HK-2 (cell line): ENCODE data around the gene APOE.
"Not testable (repeated sequence)": the region's sequence is repeated elsewhere in the genome, so short reads cannot be mapped to it uniquely, and the experiment has no call there.

Source experiments
- DNase-seq: peaks from one replicate; pipeline ENCODE4 v3.0.0-alpha.2; 2018; ENCODE audit not compliant: unreplicated experiment

The APOE gene

DNA sequence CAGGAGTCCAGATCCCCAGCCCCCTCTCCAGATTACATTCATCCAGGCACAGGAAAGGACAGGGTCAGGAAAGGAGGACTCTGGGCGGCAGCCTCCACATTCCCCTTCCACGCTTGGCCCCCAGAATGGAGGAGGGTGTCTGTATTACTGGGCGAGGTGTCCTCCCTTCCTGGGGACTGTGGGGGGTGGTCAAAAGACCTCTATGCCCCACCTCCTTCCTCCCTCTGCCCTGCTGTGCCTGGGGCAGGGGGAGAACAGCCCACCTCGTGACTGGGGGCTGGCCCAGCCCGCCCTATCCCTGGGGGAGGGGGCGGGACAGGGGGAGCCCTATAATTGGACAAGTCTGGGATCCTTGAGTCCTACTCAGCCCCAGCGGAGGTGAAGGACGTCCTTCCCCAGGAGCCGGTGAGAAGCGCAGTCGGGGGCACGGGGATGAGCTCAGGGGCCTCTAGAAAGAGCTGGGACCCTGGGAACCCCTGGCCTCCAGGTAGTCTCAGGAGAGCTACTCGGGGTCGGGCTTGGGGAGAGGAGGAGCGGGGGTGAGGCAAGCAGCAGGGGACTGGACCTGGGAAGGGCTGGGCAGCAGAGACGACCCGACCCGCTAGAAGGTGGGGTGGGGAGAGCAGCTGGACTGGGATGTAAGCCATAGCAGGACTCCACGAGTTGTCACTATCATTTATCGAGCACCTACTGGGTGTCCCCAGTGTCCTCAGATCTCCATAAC is at the start of gene APOE:
Gene APOE, plus strand, starts transcription at position 360 of the 724 bp plus-strand sequence. CDS start 829 bp downstream, outside the sequence.
- DNase-seq: no peak

DNA sequence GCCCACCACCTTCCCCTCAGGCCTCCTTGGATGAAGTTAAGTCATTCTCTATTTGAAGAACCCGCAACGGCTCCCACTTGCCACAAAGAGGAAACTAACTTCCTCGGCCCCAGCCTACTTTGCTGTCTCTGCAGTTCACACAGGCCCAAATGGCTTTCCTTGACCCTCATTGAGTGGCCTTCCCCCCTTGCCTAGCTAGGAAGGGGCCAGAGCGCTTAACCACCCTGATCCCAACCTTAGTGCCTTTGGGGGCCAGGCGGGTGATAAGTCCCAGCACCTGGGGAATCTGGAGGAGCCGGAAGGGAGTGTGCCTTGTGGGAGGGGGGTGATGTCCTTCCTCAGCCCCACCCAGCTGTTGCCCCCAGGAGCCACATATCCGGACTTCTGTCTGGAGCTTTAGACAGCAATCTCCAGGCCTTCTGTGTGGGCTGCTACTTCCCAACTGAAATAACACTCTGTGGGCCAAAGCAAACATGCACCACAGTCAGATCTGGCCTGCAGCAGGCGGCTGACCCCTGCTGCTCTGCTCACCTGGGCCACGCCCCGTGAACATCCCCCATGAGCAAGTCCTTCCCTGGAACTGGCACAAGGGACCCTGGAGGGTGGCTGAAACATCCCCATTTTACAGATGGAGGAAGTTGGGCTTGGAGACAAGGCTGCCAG is 49.0 kb upstream of the APOE start:
- DNase-seq: no peak

DNA sequence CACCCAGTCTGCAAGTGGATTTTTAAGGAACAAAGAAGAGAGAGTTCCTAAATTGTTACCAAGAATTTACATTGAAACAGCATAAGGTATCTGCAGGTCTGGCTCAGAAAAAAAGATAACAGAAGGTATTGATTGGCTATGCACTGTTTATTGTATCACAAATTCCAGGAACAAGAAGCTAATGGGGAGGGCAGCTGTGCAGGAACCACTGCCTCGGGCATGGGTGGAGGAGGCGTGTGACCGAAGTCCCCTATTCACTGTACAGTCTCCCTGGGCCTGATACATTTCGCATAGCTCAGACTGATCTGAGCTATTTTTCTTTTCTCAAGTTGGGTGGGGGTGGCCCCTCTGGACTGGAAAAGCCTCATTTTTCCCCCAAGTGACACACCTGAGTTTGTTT is 47.8 kb upstream of the APOE start:
- no peak for DNase-seq

DNA sequence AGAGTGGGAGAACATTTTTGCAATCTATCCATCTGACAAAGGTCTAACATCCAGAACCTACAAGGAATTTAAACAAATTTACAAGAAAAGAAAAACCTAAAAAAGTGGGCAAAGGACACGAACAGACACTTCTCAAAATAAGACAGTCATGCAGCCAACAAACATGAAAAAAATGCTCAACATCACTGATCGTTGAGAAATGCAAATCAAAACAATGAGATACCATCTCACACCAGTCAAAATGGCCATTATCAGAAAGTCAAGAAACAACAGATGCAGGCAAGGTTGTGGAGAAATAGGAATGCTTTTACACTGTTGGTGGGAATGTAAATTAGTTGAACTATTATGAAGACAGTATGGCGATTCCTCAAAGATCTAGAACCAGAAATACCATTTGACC is 44.0 kb upstream of the APOE start:
- DNase-seq: not testable (repeated sequence)

DNA sequence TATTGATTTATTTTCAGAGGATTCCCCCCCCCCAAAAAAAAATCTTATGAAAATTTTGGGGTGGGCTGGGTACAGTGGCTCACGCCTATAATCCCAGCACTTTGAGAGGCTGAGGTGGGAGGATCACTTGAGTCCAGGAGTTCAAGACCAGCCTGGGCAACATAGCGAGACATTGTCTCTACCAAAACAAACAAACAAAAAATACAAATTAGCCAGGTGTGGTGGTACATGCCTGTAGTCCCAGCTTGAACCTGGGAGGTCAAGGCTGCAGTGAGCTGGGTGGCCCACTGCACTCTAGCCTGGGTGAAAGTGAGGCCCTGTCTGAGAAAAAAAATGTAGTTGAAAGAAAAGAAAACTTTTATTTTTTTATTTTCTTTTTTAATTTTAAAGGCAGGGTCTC is 41.6 kb upstream of the APOE start:
- DNase-seq: no peak

DNA sequence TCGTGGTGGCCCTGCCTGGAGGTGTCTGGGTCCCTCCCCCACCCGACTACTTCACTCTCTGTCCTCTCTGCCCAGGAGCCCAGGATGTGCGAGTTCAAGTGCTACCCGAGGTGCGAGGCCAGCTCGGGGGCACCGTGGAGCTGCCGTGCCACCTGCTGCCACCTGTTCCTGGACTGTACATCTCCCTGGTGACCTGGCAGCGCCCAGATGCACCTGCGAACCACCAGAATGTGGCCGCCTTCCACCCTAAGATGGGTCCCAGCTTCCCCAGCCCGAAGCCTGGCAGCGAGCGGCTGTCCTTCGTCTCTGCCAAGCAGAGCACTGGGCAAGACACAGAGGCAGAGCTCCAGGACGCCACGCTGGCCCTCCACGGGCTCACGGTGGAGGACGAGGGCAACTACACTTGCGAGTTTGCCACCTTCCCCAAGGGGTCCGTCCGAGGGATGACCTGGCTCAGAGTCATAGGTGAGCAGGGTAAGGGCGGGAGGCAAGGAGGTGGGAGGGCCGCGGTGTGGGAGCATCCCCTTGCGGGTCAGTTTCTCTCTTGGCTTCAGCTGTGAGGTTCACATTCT is 40.3 kb upstream of the APOE start:
- DNase-seq: no peak

DNA sequence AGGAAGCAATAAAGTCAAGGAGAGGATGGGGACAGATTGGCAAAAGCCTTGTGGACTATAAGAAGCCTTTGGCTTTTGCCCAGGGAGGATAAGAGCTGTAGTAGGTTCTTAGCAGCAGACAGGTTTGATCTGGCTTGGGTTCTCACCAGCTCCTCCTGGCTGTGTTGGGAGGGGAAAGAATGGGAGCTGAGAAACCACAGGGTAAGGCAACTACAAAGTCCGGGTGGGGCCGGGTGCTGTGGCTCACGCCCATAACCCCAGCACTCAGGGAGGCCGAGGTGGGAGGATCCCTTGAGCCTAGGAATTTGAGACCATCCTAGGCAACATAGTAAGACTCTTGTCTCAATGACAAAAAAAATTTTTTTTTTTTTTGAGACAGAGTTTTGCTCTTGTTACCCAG is 38.9 kb upstream of the APOE start:
- DNase-seq: no peak

DNA sequence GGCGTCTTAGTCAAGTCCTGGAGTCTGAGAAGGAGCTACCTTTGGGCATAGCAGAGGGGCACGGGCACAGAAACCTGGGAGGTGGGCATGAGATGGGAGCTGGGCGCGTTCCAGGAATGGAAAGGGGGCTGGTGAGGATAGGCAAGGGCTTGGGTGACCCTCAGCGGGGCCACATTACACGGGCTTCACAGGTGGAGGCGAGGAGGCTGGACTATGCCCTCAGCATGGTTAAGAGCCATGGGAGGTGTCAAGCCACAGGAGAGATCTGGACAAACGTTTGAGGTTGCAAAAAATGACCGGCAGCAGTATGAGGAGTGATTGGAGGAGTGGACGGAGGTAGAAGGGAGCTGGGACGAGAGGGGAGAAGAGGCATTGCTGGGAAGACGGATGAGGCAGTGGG is 38.0 kb upstream of the APOE start:
- DNase-seq: no peak

DNA sequence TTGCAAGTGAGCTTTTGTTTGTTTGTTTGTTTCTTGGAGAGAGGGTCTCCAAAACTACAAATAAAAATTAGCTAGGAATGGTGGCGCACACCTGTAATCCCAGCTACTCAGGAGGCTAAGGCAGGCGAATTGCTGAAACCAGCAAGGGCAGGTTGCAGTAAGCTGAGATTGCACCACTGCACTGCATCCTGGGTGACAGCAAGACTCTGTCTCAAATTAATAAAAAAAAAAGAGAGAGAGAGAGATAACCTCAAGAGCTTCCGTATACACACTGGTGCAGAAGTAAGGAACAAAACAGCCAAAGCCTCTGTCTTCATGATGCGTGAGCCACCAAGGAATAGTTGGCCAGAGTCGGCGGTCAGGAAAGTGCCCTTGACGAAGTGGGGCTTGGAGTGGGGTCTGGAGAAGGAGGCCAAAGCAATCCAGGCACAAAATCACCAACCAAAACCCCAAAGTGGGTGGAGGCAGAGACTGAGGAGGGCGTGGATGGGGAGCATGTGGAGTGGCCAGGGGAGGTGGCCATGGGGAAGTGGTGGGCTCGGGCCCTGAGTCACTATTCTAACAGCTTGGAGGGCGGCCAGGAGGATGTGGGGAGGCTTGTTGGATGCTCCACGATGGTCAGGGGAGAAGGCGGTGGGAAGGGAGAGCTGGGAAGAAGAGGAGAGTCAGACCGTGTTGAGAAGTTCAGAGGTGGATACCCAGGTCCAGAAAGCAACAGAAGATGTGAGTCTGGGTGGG is 35.7 kb upstream of the APOE start:
- peak; percentile 22 for DNase-seq

DNA sequence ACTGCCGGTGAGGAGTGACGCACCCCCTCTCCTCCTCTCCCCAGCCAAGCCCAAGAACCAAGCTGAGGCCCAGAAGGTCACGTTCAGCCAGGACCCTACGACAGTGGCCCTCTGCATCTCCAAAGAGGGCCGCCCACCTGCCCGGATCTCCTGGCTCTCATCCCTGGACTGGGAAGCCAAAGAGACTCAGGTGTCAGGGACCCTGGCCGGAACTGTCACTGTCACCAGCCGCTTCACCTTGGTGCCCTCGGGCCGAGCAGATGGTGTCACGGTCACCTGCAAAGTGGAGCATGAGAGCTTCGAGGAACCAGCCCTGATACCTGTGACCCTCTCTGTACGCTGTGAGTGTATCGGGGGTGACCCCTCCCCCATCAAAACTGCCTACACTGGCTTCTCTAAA is 33.8 kb upstream of the APOE start:
- DNase-seq: no peak

DNA sequence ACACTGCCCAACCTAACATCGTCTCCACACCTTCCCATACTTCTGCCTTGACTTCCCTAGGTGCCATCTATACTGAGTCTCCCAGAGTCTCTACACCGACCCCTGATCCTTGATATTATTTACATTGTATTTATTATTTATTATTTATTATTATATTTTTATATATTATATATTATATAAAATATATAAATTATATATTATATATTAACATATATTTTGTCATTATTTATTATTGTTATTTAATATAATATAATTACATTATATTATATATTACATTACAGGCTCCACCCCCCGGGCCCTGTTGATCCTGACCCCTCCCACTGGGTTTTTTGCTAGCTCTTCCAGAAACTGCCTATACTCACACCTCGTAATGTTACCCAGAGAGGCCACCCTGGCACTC is 32.9 kb upstream of the APOE start:
- DNase-seq: no peak

DNA sequence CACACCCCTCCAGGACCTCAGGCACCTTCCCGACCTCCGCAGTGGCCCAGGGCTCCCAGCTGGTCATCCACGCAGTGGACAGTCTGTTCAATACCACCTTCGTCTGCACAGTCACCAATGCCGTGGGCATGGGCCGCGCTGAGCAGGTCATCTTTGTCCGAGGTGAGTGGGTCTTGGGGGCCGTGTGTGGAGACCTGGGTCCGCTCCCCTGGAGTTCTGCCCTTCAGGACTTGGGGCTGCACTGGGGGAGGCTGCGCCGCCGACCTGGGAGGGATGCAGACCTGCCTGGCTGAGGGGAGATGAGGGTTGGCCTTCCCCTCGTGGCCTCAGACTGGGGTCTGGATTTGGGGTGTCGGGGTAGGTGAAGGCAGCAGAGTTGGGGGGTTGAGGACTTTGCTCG is 31.3 kb upstream of the APOE start:
- DNase-seq: no peak

DNA sequence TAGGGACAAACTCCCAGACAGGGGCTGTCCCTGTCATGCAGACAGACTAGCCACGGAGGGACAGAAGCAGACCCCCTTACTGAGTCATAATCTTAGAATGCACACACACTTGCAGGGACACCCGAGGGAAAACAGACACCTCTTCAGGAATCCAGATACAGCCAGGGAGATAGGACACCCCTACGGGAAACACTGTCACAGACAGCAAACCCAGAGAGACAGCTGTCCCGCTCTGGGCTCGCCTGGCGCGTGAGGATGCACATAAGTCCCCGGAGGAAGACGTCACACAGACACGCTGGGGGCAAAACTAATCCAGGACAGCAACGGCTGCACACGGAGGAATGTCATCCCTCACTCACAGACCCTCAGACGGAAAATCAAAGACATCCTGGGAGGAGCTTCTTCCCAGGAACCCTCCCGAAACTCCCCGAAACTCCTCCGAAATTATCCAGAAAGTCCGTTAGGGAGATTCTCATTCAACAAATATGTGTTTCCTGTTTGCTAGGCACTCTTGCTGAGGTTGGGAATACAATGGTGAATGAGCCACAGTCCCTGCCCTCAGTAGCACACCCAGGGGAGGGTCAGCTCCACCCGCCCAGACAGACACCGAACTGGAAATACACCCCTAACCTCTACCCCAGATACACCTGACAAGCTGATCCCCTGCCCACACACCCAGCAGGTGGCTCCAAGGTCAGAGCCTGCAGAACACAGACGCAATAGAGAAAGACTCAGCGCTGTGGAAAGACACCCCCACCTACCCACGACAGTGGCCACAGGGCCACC is 29.7 kb upstream of the APOE start:
- DNase-seq: no peak

DNA sequence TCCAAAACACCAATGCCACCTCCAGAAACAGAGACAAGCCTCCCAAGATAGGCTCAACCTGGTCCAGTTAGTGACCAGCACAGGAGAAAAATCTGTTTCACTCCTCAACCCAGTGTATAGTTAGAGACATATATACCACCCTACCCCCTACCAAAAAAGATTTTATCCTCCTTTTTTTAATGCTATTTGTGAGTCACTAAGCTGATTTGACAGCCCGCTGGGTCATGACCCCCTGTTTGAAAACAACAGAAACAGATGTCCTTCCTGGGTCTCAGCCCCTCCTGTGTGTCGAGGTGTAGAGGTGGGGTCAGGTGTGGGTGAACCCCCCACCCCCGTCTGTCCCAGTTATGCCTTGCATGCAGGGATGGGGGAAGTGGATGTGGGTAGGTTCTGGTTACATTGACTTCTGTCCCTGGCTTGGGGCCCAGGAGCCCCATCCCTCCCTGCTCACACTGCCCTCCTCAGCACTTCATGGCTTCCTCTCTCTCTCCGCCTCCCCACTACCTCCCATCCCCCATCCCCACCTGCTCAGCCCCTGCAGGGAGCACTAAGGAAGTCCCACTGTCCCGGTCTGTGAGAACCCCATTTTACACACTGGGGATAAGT is 28.6 kb upstream of the APOE start:
- no peak for DNase-seq

DNA sequence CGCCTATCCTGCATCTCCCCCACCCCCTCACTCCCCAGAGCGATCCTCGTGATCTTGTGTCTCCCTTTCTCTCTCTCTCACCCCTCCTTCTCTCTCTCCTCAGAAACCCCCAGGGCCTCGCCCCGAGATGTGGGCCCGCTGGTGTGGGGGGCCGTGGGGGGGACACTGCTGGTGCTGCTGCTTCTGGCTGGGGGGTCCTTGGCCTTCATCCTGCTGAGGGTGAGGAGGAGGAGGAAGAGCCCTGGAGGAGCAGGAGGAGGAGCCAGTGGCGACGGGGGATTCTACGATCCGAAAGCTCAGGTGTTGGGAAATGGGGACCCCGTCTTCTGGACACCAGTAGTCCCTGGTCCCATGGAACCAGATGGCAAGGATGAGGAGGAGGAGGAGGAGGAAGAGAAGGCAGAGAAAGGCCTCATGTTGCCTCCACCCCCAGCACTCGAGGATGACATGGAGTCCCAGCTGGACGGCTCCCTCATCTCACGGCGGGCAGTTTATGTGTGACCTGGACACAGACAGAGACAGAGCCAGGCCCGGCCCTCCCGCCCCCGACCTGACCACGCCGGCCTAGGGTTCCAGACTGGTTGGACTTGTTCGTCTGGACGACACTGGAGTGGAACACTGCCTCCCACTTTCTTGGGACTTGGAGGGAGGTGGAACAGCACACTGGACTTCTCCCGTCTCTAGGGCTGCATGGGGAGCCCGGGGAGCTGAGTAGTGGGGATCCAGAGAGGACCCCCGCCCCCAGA is 27.3 kb upstream of the APOE start:
- no peak for DNase-seq

DNA sequence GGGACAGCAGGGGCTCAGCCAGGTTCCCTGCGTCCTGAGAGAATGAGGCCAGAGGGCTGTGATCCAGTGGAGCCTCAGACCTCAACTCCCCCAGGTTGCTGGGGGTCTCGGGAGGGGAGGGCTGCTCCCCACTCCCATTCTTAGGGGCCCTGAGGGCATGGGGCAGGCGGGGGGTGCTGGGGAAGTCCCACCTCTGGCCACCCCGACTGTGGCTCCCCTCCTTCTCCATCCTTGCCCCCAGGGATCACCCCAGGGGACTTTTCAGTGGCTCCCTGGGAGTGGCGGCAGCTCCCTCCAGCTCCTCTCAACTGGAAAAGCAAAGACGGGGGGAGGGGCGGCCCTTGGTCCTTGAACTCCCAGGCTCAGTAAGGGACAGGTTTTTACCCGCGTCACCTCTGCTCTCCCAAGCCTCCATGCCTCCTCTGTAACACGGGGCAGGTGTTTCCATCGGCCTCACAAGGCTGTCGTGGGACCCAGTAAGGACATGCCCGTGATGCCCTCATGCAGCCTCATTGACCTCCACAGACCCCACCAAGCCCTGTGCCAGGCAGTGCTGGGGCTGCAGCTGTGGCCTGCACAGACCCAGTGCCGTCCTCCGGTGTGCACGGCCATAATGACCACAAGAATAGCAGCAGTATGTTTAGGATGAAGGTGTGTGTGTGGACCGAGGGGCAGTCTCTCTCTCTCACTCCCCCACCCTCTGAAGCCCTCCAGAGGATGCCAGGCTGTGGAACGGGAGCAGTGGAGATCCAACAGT is 26.1 kb upstream of the APOE start:
- DNase-seq: no peak

DNA sequence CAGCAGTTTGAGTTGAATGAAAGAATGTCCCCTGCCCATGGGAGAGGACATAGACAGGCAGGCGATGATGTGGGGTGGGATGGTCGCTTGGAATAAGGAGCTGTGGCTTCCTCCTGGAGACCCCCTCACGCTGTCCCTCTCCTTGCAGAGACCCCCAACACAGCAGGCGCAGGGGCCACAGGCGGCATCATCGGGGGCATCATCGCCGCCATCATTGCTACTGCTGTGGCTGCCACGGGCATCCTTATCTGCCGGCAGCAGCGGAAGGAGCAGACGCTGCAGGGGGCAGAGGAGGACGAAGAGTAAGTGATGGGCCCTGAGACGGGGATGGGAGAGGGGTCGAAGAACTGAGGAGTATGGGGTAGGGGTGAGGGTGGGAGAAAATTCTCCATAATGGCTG is 23.5 kb upstream of the APOE start:
- no peak for DNase-seq

DNA sequence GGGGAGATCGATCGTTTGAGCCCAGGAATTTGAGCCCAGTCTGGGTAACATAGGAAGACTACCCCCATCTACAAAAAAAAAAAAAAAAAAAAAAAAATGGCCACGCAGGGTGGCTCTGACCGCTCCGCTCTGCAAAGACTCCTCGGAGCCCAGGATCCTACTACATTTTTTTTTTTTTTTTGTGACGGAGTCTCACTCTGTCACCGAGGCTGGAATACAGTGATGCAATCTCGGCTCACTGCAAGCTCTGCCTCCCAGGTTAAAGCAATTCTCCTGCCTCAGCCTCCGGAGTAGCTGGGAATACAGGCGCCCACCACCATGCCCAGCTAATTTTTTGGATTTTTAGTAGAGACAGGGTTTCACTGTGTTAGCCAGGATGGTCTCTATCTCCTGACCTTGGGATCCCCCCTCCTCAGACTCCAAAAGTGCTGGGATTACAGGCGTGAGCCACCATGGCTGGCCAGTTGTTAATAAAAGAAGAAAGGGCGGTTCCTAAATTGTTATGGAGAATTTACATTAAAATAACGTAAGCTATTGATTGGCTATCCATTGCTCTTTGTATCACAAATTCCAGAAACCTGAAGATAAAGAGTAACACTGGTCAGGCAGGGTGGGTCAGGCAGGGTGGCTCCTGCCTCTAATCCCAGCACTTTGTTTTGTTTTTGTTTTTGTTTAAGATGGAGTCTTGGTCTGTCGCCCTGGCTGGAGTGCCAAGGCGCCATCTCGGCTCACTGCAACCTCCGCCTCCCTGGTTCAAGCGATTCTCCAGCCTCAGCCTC is 22.8 kb upstream of the APOE start:
- not testable (repeated sequence) for DNase-seq

DNA sequence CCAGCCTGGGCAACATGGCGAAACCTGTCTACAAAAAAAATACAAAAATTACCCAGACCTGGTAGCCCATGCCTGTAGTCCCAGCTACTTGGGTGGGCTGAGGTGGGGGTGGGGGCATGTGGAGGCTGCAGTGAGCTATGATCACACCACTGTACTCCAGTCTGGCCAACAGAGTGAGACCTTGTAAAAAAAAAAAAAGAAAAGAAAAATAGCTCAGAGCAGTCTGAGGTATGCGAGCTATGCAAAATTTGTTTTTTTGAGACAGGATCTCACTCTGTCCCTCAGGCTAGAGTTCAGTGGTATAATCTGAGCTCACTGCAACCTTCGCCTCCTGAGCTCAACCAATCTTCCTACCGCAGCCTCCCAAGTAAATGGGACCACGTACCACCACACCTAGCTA is 21.7 kb upstream of the APOE start:
- no peak for DNase-seq
